GM18517 (cell line): ENCODE measurements around the gene PUM2.

Experiments used
- ATAC-seq: cut with Tn5 transposase; IDR thresholded peaks from one replicate; pipeline ENCODE4 v1.9.1; 2021; ENCODE audit warnings: mild to moderate bottlenecking, moderate library complexity; ENCODE audit not compliant: unreplicated experiment

Gene PUM2

GRCh38 chr2:20349513-20349921 is 1.1 kb downstream of the PUM2 start:
- ATAC-seq = no peak

GRCh38 chr2:20348542-20348941 is 2.1 kb downstream of the PUM2 start:
- ATAC-seq = no peak

- no peak for ATAC-seq
These were observed 3.9 kb downstream of the PUM2 start for GRCh38 chr2:20346565-20347381.

DNA sequence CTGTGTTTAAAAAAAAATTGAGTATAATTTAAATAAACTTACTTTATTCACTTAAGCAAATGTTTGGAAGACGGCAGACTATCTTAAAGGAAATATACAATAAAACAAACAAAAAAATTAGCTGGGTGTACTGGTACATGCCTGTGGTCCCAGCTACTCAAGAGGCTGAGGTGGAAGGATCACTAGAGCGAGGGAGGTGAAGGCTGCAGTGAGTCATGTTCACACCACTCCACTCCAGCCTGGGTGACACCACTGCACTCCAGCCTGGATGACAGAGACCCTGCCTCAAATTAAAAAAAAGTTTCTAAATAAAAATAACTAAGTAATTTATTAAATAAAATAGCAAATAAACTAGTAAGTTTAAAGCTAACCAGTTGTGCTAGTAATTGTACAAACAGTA is 7.5 kb downstream of the PUM2 start:
- no peak for ATAC-seq

DNA sequence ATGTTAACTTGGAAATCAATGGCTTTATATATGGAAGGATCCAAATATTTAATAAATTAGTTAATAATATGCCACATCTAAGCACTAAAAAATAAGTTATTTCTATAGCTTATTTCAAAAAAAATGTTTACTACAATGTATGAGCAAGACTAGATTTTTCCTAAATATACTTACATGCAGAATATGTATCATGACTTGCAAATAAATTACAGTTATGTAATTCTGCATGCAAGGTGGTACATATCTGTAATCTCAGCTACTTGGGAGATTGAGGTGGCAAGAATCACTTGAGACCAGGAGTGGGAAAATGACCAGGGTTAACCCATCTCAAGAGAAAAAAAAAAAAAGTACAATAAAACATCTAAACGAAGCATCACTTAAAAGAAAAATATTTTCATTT is 11.6 kb downstream of the PUM2 start:
- ATAC-seq = no peak

GRCh38 chr2:20334605-20335203 is 15.9 kb downstream of the PUM2 start:
- ATAC-seq = no peak

DNA sequence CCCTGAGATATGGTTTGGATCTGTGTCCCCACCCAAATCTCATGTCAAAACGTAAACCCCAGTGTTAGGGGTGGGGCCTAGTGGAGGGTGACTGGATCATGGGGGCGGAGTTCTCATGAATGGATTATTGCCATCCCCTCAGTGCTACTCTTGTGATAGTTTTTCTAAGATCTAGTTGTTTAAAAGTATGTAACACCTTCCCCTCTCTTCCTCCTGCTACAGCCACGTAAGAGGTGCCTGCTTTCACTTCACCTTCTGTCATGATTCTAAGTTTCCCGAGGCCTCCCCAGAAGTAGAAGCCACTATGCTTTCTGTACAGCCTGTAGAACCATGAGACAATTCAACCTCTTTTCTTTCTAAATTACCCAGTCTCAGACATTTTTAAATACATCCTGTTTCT is 16.9 kb downstream of the PUM2 start:
- no peak for ATAC-seq

GRCh38 chr2:20330192-20330591 is 20.5 kb downstream of the PUM2 start:
- ATAC-seq = no peak

- no peak for ATAC-seq
These were observed 23.3 kb downstream of the PUM2 start for GRCh38 chr2:20327370-20327769.

GRCh38 chr2:20326163-20326780 is 24.4 kb downstream of the PUM2 start:
- ATAC-seq = no peak

DNA sequence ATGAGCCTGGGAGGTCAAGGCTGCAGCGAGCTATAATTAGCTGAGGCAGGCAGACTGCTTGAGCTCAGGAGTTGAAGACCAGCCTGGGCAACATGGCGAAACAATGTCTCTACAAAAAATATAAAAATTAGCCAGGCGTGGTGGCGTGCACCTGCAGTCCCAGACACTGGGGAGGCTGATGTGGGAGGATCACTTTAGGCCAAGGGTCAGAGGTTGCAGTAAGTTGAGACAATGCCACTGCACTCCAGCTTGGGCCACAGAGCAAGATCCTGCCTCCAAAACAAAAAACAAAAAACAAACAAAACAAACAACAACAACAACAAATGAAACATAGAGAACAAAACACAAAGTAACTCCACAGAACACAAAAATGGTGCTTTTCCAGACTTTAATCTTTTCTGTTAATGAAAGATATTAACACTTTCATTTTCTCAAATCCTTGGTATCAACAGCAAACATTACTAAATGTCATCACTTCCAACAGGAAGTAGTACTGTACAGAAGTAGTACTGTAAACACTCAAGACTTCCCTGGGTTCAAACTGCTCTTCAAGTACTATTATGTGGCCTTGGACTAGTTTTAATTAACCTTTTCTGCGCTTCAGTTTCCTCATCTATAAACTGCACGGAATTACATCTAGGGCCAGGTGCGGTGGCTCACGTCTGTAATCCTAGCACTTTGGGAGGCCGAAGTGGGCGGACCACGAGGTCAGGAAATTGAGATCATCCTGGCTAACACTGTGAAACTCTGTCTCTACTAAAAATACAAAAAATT is 27.9 kb downstream of the PUM2 start:
- ATAC-seq = no peak

DNA sequence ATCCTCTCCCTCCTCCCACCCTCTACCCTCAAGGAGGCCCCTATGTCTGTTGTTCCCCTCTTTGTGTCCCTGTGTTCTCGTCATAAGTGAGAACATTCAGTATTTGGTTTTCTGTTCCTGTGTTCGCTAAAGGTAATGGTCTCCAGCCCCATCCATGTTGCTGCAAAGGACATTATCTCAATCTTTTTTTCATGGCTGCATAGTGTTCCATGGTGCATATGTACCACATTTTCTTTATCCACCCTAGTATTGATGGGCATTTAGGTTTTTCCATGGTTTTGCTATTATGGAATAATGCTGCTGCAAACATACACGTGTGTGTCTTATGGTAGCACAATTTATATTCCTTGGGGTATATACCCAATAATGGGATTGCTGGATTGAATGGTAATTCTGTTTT is 33.0 kb downstream of the PUM2 start:
- no peak for ATAC-seq

- no peak for ATAC-seq
These were observed 33.4 kb downstream of the PUM2 start for GRCh38 chr2:20317197-20317596.

GRCh38 chr2:20314562-20315501 is 35.8 kb downstream of the PUM2 start:
- no peak for ATAC-seq

DNA sequence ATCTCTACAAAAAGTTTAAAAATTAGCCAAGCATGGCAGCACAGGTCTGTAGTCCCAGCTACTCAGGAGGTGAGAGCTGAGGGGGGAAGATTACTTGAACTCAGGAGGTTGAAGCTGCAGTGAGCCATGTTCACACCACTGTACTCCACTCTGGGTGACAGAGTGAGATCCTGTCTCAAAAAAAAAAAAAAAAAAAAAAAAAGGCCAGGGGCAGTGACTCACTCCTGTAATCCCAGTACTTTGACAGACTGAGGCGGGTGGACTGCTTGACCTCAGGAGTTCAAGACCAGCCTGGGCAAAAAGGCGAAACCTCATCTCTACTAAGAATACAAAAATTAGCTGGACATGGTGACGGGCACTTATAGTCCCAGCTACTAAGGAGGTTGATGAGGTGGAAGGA is 37.0 kb downstream of the PUM2 start:
- ATAC-seq = no peak

- no peak for ATAC-seq
These were observed 41.6 kb downstream of the PUM2 start for GRCh38 chr2:20309001-20309400.

GRCh38 chr2:20307311-20307710 is 43.3 kb downstream of the PUM2 start:
- no peak for ATAC-seq

GRCh38 chr2:20304411-20304810 is 46.2 kb downstream of the PUM2 start:
- no peak for ATAC-seq

GRCh38 chr2:20303966-20304365 is 46.7 kb downstream of the PUM2 start:
- no peak for ATAC-seq

DNA sequence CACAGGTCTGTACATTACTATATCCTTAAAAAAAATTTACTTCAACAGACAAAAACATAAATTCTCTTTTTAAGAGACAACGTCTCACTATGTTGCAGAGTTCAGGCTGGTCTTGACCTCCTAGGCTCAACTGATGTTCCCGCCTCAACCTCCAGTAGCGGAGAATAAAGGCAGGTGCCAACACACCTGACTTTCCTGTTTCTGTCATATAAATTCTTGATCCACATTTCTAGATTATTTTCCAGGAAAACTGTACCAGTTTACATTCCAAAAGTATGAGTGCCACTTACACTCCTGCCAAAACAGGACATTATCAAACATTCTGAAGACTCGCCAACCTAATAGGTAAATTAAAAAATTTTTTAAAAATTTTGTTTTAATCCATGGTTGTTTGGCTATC is 48.6 kb downstream of the PUM2 start:
- no peak for ATAC-seq
